Globus pallidus (tissue), 1 donor: ENCODE measurements around the gene HOXB4.

Experiments
- DNase-seq: peaks from one replicate; pipeline ENCODE4 v3.0.0-alpha.2; 2015; ENCODE audit warnings: low spot score

The HOXB4 gene

GRCh38 chr17:48528936-48529682 is 49.0 kb downstream of the HOXB4 start:
- no peak for DNase-seq

GRCh38 chr17:48528153-48528935 is 49.8 kb downstream of the HOXB4 start:
- no peak for DNase-seq

- DNase-seq = no peak
Observed at GRCh38 chr17:48527547-48527932, 50.6 kb downstream of the HOXB4 start.

GRCh38 chr17:48526608-48527546 is 51.3 kb downstream of the HOXB4 start:
- DNase-seq = no peak
